Left forelimb (tissue), 1 donor: Measurements from ENCODE around the gene ARRB2.
"Not testable (repeated sequence)": the region's sequence is repeated elsewhere in the genome, so short reads cannot be mapped to it uniquely, and the experiment has no call there.

Experiments used
- DNase-seq: peaks from one replicate; pipeline ENCODE4 v3.0.0-alpha.2; 2018; ENCODE audit warnings: low spot score

ARRB2 gene

DNA sequence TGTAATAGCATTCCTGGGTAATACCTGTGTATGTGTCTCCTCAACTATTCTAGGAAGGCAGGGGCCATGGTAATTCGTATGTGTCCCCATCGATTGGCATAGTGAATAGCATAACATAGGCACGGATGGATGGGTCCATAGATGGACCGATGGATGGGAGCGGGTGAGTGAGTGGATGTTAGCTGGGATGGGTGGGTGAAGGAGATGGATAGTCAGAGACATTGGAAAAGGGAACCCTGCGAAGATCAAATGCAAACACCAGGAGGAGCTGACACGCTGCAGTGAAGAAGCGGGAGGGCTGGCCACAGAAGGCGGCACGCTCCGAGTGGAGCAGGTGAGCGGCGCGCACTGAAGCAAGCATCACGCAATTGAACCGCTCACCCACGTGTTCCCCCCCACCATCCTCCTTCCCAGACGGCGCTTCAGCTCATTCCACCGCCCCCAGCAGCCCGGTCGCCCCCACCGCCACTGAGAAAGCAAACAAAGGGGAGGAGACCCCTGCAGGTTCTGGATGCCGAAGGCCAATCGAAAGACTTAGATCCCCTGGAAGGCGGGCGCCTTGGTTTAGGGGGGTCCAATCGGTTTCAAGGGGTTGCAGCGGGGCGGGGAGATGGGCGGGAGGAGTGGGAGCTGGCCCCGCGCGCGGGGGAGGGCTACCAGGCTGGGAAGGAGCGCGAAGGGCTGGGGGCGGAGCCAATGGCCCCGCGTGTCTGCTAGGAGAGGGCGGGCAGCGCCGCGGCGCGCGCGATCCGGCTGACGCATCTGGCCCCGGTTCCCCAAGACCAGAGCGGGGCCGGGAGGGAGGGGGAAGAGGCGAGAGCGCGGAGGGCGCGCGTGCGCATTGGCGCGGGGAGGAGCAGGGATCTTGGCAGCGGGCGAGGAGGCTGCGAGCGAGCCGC lies at the start of gene ARRB2:
ARRB2 (plus strand) TSS at position 839 of the 899 bp plus-strand sequence. CDS start 90 bp downstream, outside the sequence.
- peak; percentile 100 for DNase-seq

DNA sequence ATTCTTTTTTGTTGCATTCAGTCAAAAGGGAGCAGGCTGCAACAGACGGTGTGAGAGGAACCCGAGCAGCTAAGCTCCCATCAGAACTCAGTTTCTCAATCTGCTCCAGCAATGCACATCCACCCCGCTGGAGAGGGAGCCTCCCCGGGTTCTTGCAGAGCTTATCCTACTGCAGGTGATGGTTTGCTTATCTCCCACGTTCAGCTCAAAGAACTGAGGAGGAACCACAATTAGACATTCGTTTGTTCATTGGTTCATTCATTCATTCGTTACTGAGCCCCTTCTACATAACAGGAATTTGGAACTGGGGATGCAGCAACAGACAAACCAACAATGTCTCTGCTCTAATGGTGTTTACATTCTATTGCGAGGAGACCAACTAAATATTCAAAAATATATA lies 46.7 kb upstream of the ARRB2 start:
- DNase-seq = no peak

DNA sequence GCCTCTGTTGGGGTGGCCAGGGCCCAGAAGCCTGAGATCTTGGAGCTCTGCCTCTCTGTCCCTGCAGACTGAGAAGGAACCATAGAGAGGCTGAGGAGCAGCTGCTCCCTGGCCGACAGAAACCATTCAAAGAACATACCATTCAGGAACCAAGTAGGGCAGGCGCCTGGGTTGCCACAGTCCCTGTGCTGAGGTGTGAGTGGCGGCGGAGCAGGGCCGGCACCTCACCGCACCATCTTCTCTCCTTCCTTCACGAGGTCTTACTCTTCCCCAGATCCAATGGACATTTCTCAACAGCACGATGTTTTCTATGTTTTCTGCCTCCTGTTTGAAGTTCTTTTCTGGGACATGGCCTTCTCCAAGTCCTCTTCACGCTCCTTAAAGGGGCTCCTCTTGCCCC lies 46.2 kb upstream of the ARRB2 start:
- DNase-seq = no peak

DNA sequence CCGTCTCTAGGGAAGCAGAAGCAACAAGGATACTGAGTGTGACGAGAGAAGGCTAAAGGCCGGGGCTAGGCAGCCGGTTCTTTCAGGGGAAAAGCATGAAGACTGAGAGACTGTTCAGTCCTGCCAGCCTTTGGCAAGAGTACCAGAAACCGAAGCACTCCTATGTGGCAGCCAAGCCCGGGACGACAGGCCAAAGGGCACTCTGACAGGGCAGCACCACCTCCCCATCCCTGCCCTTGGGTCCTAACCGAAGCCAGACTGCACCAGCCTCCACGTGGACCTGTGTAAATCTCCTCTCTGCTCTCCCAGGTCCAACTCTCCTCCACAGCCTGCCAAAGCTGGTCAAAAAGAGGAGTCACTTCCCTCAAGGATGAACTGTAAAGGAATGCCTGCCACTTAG lies 45.4 kb upstream of the ARRB2 start:
- no peak for DNase-seq

DNA sequence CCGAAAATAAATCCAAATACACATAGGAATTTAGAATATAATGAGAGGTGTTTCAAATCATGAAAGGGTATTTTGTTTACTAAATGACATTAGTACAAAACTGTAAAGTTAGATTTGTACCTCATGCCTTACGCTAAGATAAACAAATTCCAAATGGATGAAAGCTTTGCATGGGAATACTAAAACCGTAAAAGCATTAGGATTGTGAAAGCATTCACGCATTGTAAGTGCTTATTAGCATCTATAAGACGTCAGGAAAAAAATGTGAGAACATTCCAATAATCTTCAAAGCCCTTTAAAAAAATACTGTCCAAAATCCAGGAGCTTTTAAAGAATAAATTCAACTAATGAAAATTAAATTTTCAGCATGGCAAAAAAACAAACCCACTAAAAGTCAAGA lies 44.1 kb upstream of the ARRB2 start:
- DNase-seq = no peak

DNA sequence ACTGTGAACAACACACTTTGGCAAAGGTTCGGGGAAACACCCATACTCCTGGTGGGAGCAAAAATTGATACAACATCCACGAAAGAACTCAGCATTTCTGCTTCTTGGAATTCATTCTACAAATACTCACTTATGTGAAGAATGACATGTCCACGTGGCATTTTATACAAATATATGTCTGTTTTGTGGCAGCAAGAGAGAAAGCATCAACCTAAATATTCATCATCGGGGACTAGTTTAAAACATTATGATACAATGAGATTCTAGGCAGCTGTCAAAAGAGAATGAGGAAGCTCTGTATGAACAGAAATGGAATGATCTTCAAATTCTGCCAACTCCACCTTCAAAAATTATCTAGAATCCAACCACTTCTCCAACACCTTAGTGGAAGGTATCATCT lies 43.3 kb upstream of the ARRB2 start:
- no peak for DNase-seq

DNA sequence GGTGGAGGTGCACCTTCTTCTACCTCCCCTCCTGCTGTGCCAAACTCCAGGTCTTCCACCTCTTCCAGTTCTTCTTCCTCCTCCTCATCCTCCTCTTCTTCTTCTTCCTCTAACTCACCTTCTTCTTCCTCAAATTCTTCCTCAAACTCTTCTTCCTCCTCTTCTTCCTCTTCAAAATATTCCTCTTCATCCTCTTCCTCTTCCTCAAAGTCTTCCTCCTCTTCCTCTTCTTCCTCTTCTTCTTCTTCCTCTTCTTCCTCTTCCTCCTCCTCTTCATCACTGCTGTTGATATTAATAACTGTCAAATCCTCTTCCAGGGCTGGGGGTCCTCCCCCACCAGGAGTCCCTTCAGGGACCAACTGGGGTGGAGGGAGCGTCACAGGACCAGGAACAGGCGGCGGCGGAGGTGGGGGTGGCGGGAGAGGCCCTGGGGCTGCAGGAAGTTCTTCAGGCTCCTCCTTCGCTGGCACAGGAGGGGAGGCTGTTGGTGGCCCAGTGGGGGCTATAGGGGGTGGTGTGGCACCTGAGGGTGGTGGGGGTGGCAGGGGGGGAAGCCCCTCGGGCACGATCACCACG lies 38.3 kb upstream of the ARRB2 start:
- DNase-seq = no peak

DNA sequence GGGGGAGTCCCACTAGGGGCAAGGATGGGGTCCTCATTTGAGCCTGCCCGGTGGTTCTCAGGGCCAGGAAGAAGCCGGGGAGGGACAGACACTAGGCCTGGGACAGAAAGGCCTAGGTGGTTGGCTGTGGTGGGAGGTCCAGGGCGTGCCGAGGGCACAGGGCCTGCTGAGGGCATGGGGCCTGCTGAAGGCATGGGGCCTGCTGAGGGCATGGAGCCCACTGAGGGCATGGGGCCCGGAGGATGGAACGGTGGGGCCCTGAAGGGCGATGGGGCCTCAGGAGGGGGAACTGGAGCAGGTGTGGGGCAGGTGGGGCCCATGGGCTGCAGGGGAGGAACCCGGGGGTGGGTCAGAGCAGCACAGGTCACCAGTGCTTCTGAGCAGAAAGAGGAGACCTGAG lies 37.7 kb upstream of the ARRB2 start:
- DNase-seq = no peak

DNA sequence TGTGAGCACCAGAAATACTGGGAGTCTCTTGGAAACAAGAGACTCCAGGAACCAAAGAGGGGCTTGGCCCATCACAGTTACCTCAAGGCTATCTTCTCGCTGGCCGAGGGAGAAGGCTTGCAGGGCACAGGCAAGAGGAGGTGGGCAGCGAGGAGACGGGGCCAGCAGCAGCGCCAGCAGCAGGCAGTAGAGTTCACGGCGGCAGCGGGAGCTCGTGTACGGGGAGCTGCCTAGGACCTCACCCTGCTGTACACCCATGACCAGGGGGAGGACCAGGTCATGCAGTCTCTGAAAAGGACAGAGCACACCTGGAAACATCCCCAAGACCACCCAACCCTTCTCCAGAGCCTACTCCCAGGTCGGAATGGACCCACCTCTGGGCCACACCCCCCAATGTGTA lies 37.3 kb upstream of the ARRB2 start:
- no peak for DNase-seq

DNA sequence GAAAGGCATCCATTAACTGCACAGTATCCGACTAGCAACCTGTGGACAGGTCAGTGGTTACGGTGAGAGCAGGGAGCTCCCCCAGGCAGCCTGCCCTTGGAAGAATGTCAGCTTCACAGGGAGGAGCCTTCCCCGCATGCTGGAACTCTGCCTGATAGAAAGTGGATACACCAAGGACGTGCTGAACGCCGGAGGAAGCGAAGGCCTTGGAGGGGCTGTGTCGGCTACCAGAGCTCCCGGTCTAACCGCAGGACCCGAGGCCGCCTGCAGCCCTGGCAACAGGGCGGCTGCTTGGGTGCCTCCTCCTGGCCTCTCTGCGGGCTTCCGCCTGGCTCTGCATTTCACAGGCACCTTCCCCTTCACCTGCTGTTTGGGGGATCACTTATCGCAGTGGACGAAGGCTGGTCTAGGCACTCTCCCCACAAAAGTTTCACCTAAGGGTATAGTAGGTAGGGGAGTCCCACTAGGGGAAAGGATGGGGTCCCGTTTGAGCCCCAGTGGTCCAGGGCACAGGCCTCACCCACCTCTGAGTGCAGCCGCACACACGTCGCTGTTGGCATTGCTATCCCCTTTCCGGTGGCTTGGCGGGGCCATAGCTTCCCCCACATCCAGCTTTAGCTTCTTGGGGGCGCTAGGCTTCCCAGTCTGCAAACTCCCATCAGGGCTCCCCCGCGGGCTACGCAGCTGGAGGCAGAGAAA lies 36.3 kb upstream of the ARRB2 start:
- DNase-seq = no peak

DNA sequence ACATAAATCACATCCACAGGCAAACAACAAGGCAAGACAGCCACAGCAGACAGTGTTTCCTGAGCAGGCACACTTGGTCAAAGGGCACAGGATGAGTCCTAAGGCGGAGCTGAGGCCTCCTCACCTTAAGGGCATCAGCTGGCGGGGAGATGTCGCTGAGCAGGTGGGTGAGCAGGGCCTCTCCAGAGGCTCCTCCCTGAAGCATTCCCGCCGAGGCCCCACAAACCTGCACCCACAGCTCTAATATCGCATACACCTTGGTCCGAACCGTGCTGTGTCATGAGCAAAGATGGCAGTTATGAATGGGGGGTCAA lies 35.8 kb upstream of the ARRB2 start:
- DNase-seq = no peak

DNA sequence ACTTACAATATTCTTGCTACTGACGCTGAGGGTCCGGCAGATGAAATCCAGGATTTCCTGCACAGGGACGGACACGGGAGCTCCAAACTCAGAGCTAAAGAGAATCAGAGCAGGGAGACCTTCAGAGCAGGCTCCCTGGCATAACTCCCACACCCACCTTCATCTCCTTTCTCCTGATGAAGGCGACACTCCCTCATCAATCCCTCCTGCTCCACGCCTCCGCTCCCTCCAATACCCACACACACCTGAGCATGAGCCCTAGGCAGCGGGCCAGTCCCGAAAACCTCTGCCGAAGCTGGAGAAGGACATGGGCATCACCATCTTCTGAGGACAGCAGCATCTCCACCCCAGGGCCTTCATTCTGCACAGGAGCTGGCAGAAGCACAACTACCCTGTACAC lies 34.6 kb upstream of the ARRB2 start:
- DNase-seq = no peak

DNA sequence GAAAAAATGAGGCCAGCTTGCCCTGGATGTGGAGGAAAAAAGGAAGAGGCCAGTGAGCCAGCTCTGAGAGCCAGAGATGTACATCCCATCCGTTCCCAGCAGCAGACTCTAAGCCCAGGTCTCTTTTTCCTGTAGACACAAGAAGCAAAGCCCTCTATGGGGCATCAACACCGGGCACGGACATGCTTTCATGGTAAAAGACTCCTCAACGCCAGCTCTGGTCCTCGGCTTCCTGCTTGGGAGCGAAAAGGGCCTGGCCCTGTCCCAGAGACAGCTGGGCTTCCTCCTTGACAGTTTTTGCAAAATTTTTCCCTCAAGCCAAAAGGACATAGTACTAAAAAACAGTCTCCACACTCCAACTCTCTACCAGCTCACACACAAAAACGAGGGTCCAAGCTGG lies 33.6 kb upstream of the ARRB2 start:
- no peak for DNase-seq

DNA sequence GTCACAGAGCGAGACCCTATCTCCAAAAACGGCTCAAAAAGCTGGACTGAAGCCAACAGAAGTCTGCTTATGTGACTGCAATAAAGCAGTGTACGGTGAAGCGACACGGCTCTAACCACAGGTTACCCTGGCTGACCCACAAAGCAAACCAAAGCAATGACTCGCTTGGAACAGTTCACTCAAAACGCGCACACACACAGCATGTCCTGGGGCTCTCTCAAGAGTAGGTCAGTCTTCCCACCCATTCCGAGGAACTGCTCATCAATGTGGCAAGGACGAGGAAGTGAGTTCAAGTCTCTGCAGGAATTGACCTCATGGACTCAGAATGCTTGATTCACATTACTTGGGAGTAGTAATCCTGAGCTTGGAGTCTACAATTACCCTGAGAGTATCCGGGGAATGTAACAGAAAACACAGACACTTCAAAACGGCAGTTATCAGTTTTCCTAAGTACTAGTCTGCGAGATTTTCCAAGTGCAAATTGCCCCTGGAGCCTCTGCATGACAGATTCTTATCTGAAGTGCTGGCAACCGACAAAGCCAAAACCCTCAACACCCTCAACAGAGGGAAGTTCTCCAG lies 31.9 kb upstream of the ARRB2 start:
- DNase-seq = no peak

DNA sequence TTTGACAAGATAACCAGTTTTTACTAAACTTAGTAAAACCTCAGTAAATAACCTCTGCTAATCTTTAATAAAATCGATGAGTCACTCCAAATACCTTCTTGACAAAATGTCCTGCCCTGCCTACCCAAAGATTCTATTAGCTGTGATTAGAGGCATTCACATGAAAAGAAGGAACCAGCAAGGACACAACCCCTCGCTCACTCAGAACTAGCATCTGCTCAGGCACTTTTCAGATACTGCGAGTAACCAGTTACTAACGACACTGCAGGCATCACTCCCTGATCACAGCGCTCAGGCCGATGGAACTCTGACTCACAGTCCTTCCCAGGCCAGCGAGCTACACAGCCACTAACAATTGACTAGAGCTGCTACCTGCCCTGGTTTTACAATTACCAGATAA lies 30.8 kb upstream of the ARRB2 start:
- no peak for DNase-seq

DNA sequence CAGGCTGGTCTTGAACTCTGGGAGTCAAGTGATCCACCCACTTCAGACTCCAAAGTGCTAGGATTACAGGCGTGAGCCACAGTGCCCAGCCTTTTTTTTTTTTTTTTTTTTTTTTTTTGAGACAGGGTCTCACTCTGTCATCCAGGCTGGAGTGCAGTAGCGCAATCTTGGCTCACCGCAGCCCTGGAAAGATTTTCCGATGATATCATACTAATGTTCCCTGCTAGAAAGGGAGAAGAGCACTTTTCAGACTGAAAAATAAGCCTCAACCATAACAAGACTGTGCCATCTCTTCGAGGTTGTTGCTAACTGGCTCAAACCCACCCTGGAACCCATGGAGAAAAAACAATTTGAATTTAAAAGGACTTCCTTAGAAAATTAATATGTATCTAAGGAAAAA lies 26.7 kb upstream of the ARRB2 start:
- DNase-seq = not testable (repeated sequence)

DNA sequence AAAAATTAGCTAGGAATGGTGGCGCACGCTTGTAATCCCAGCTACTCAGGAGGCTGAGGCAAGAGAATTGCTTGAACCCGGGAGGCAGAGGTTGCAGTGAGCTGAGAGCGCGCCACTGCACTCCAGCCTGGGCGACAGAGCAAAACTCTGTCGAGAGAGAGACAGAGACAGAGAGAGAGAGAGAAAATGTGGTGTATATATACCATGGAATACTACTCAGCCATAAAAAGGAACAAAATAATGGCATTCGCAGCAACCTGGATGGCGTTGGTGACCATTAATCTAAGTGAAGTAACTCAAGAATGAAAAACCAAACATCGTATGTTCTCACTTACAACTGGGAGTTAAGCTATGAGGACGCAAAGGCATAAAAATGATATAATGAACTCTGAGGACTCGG lies 20.6 kb upstream of the ARRB2 start:
- DNase-seq = not testable (repeated sequence)

DNA sequence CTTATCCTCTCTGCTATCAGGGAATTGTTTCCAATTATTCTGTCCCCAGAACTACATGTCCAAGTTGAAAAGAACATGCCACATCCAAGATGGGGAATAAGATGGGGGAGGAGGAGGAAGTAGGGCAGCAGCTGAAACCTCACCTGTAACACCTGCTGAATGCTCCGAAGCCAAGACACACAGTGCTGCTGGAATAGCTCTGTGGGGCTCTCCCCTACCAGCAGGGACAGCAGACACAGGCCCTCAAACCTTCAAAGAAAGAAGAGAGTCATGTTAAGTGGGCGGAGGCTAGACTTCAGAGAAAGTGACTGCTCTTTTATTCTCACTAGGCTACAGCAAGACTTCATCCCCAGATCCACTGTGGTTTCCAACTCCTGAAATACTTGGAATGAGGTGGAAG lies 19.7 kb upstream of the ARRB2 start:
- no peak for DNase-seq

DNA sequence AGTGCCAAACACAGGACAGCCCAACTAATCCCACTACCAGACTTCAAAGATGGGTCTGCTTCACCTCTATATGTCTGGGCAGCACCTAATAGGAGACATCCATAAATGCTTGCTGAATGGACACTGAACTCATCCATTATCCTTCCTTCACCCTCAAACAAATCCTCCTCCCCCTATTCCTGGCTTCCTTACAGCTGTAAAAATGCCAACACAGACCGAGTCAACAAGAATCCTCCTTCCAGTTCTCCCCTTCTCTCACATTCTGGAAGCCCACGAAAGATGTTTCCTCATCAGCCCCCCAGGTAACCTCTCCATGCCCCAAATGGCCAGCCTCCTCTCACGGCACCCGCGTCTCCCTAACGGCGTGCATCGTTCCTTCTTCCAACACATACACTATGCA lies 18.7 kb upstream of the ARRB2 start:
- no peak for DNase-seq

DNA sequence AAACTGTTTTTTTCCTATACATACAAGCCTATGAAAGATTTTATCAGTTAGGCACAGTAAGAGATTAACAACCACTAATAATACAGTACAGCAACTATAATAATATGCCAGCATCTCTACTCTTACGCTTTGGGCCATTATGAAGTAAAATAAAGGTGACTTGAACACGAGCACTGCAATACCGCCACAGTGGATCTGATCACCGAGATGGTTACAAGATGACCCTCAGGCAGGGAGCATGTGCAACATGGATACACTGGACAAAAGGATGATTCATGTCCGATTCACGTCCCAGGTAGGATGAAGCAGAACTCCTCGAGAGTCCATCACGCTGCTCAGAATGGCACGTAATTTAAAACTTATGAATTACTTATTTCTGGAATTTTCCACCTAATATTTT lies 17.0 kb upstream of the ARRB2 start:
- DNase-seq = peak; percentile 8

DNA sequence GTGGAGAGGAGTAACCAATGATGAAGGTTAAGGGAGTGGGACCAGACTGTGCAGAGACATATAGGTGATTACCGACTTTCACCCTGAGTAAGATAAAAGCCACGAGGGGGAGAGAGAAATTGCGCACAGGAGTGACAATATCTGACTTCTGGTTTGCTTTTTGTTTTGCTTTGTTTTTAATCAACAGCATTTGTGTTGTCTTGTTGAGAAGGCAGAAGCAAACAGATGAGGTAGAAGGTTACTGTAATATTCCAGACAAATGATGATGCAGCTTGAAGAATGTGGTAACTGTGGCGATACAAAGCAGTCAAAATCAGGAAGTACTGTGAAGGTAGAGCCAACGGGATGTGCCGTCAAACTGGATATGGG lies 14.0 kb upstream of the ARRB2 start:
- DNase-seq = no peak

DNA sequence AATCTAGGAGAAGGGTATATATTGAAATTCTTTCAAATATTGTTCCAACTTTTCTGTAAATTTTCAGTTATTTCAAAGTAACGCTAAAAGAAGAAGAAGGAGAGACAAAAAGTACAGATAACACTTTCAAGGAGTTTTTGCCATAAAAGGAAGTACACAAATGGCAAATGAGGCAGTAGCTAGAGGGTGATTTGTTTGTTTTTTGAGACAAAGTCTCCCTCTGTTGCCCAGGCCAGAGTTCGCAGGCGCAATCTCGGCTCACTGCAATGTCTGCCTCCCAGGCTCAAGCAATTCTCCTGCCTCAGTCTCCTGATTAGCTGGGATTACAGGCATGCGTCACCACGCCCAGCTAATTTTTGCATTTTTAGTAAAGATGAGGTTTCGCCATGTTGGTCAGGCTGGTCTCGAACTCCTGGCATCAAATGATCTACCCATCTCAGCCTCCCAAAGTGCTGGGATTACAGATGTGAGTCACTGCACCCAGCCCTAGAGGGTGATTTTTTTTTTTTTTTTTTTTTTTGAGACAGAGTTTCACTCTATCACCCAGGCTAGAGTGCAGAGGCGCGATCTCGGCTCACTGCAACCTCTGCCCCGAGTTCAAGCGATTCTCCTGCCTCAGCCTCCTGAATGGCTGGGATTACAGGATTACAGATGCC lies 10.9 kb upstream of the ARRB2 start:
- not testable (repeated sequence) for DNase-seq

DNA sequence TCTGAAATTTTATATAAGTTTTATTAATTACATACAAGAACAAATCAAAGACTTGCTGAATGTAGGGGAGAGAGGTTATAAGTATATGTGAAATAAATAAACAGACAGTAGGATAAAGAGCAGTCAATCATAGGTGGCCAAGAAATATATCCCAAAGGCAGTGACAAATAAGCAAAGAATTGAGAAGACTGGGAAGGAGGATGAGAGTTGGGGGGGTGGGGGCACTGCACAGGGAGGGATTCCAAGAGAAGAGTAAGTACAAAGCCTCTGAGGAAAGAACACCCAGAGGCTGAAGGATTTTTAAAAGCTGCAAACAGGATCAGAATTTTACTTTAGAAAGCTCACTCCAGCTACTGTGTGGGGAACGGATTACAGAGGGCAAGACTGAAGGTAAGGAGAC lies 9.3 kb upstream of the ARRB2 start:
- DNase-seq = no peak
